Hepatocyte (in vitro differentiated cells): ENCODE measurements around the gene PTGDS.

Experiments used
- EZH2 ChIP-seq: fragments of 200-600 bp; sonication (generic); IDR thresholded peaks from 2 replicates; pipeline ENCODE4 v1.6.1; 2016; ENCODE audit warnings: antibody characterized with exemption, mild to moderate bottlenecking, borderline replicate concordance
- EZH2phosphoT487 ChIP-seq: fragments of 200-600 bp; sonication (generic); IDR thresholded peaks from one replicate; pipeline ENCODE4 v1.6.1; 2018; ENCODE audit warnings: antibody characterized with exemption, mild to moderate bottlenecking, low read depth, moderate library complexity; ENCODE audit not compliant: unreplicated experiment, severe bottlenecking
- TF ChIP-seq, protein P1 (sequence below): fragments of 200-600 bp; sonication (generic); IDR thresholded peaks from 2 replicates; pipeline ENCODE4 v1.5.1; 2016; ENCODE audit warnings: antibody characterized with exemption, mild to moderate bottlenecking; ENCODE audit not compliant: poor library complexity

GRCh38 chr9:137022662-137023008, 45.3 kb downstream of the PTGDS start:
- TF ChIP-seq, protein P1, sequence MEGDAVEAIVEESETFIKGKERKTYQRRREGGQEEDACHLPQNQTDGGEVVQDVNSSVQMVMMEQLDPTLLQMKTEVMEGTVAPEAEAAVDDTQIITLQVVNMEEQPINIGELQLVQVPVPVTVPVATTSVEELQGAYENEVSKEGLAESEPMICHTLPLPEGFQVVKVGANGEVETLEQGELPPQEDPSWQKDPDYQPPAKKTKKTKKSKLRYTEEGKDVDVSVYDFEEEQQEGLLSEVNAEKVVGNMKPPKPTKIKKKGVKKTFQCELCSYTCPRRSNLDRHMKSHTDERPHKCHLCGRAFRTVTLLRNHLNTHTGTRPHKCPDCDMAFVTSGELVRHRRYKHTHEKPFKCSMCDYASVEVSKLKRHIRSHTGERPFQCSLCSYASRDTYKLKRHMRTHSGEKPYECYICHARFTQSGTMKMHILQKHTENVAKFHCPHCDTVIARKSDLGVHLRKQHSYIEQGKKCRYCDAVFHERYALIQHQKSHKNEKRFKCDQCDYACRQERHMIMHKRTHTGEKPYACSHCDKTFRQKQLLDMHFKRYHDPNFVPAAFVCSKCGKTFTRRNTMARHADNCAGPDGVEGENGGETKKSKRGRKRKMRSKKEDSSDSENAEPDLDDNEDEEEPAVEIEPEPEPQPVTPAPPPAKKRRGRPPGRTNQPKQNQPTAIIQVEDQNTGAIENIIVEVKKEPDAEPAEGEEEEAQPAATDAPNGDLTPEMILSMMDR: no peak
- TF ChIP-seq EZH2 (no peak), EZH2phosphoT487 (no peak)
